ENCODE measurements around the gene HSFY1. TPM values are rescaled to one million over a fixed set of nuclear protein-coding genes. Genes with fewer than 3 reads are reported as not detected.
"Not testable (repeated sequence)": the region's sequence is repeated elsewhere in the genome, so short reads cannot be mapped to it uniquely, and the experiment has no call there.

HSFY1 gene
- not detected in 2 replicates for total RNA-seq (2016; rRNA removed; fragmentation: Illumina TruSeq; extraction: Trizol)
- total RNA-seq (2016; cell fraction: cytosol; rRNA removed; fragmentation: Illumina TruSeq; extraction: Trizol; ENCODE audit: low read depth) = not detected in 2 replicates
- not detected in 2 replicates for total RNA-seq (2016; cell fraction: insoluble cytoplasmic fraction; rRNA removed; fragmentation: Illumina TruSeq; extraction: Trizol)
- not detected in 2 replicates for total RNA-seq (2016; cell fraction: membrane; rRNA removed; fragmentation: Illumina TruSeq; extraction: Trizol)
- not detected in 2 replicates for total RNA-seq (2016; cell fraction: nucleus; rRNA removed; fragmentation: Illumina TruSeq; extraction: Trizol)
- not detected in 2 replicates for polyA plus RNA-seq (2011; rRNA removed)
- not detected in 2 replicates for polyA plus RNA-seq (2011; cell fraction: cytosol; rRNA removed)
- not detected in 2 replicates for polyA plus RNA-seq (2011; cell fraction: nucleus; rRNA removed)
- not detected in 2 replicates for polyA plus RNA-seq (2012)
- polyA plus RNA-seq (2016; cell fraction: cytosol; fragmentation: Illumina TruSeq; extraction: Trizol; ENCODE audit: low read depth) = not detected in 2 replicates
- not detected in 2 replicates for polyA plus RNA-seq (2016; cell fraction: insoluble cytoplasmic fraction; fragmentation: Illumina TruSeq; extraction: Trizol; ENCODE audit: low read depth)
- polyA plus RNA-seq (2016; cell fraction: membrane; fragmentation: Illumina TruSeq; extraction: Trizol; ENCODE audit: low read depth) = not detected in 2 replicates
- polyA plus RNA-seq (2016; cell fraction: nucleus; fragmentation: Illumina TruSeq; extraction: Trizol; ENCODE audit: insufficient read depth, low read depth) = not detected in 2 replicates
- not detected in 2 replicates for polyA minus RNA-seq (2011; rRNA and poly(A)+ RNA removed; ENCODE audit: low replicate concordance)
- not detected in 2 replicates for polyA minus RNA-seq (2011; cell fraction: cytosol; rRNA and poly(A)+ RNA removed)
- polyA minus RNA-seq (2011; cell fraction: nucleus; rRNA and poly(A)+ RNA removed) = not detected in 2 replicates
- not detected for Bru-seq, nascent RNA
- BruChase-seq, experiment 1, labeled RNA remaining after a 6-hour chase = not detected
- not detected for BruChase-seq, experiment 2, labeled RNA remaining after a 2-hour chase
- long read RNA-seq, experiment 1 = 0 reads
- long read RNA-seq, experiment 2 = 0 reads

- intact Hi-C loops (cut with micrococcal nuclease; ENCODE audit: unreplicated experiment); FAIRE-seq; H3K9ac ChIP-seq (ENCODE audit: insufficient read depth, low read depth, low read length); H3K9me3 ChIP-seq (ENCODE audit: low read length); H3K27ac ChIP-seq (ENCODE audit: extremely low read length, insufficient read depth, low read length); H3K4me1 ChIP-seq (ENCODE audit: insufficient read depth, low read length); ATAC-seq; CTCF ChIA-PET (ENCODE audit: low intra/inter-chr PET ratio, low total read pairs); POLR2A ChIA-PET; H3K4me2 ChIP-seq (ENCODE audit: low read depth, low read length); DNase-seq (ENCODE audit: low spot score); H4K20me1 ChIP-seq (ENCODE audit: insufficient read depth, low read length); in situ Hi-C loops (cut with HindIII; ENCODE audit: extremely low pct_ligation_motif_present, low pct_unique_long_range_greater_than_20kb); H3K4me3 ChIP-seq (replicated peaks in 1 of 3; ENCODE audit: insufficient read depth in 1 of 3, low read depth in 2 of 3, low read length in 3 of 3); H2AFZ ChIP-seq (ENCODE audit: low read length); H3K36me3 ChIP-seq (replicated peaks in 1 of 2; ENCODE audit: control insufficient read depth in 1 of 2, insufficient read depth in 2 of 2, low read length in 2 of 2); H3K27me3 ChIP-seq (ENCODE audit: control insufficient read depth in 1 of 2, insufficient read depth in 2 of 2, low read length in 2 of 2); H3K79me2 ChIP-seq (ENCODE audit: insufficient read depth, low read length); BruUV-seq (replicated peaks): not testable (repeated sequence)
- WGBS (ENCODE audit: low lambda C conversion rate) = no CpG with 5 or more reads among the region's 1 CpG
Observed at GRCh38 chrY:18546420-18546819, at the start of gene HSFY1. TSS of gene HSFY1 (plus strand) at chrY:18546720. CDS start at chrY:18546788, 68 bp downstream.

GRCh38 chrY:18504266-18504665 is 42.3 kb upstream of the HSFY1 start:
- DNase-seq (ENCODE audit: low spot score); H3K4me1 ChIP-seq (ENCODE audit: insufficient read depth, low read length); H3K4me2 ChIP-seq (ENCODE audit: low read depth, low read length); H3K27ac ChIP-seq (ENCODE audit: extremely low read length, insufficient read depth, low read length); H3K27me3 ChIP-seq (ENCODE audit: control insufficient read depth in 1 of 2, insufficient read depth in 2 of 2, low read length in 2 of 2); CTCF ChIA-PET (ENCODE audit: low intra/inter-chr PET ratio, low total read pairs); in situ Hi-C loops (cut with HindIII; ENCODE audit: extremely low pct_ligation_motif_present, low pct_unique_long_range_greater_than_20kb); intact Hi-C loops (cut with micrococcal nuclease; ENCODE audit: unreplicated experiment); POLR2A ChIA-PET; H3K4me3 ChIP-seq (replicated peaks in 1 of 3; ENCODE audit: insufficient read depth in 1 of 3, low read depth in 2 of 3, low read length in 3 of 3); FAIRE-seq; H2AFZ ChIP-seq (ENCODE audit: low read length); ATAC-seq; H3K36me3 ChIP-seq (replicated peaks in 1 of 2; ENCODE audit: control insufficient read depth in 1 of 2, insufficient read depth in 2 of 2, low read length in 2 of 2); H3K9me3 ChIP-seq (ENCODE audit: low read length); H3K9ac ChIP-seq (ENCODE audit: insufficient read depth, low read depth, low read length); H3K79me2 ChIP-seq (ENCODE audit: insufficient read depth, low read length); H4K20me1 ChIP-seq (ENCODE audit: insufficient read depth, low read length); BruUV-seq (replicated peaks): not testable (repeated sequence)
- WGBS (ENCODE audit: low lambda C conversion rate) = no CpG with 5 or more reads among the region's 5 CpGs

- H3K27ac ChIP-seq (ENCODE audit: extremely low read length, insufficient read depth, low read length); intact Hi-C loops (cut with micrococcal nuclease; ENCODE audit: unreplicated experiment); H2AFZ ChIP-seq (ENCODE audit: low read length); CTCF ChIA-PET (ENCODE audit: low intra/inter-chr PET ratio, low total read pairs); H3K36me3 ChIP-seq (replicated peaks in 1 of 2; ENCODE audit: control insufficient read depth in 1 of 2, insufficient read depth in 2 of 2, low read length in 2 of 2); POLR2A ChIA-PET; in situ Hi-C loops (cut with HindIII; ENCODE audit: extremely low pct_ligation_motif_present, low pct_unique_long_range_greater_than_20kb); H3K4me2 ChIP-seq (ENCODE audit: low read depth, low read length); H3K4me1 ChIP-seq (ENCODE audit: insufficient read depth, low read length); H3K9me3 ChIP-seq (ENCODE audit: low read length); BruUV-seq (replicated peaks); H3K9ac ChIP-seq (ENCODE audit: insufficient read depth, low read depth, low read length); H4K20me1 ChIP-seq (ENCODE audit: insufficient read depth, low read length); H3K4me3 ChIP-seq (replicated peaks in 1 of 3; ENCODE audit: insufficient read depth in 1 of 3, low read depth in 2 of 3, low read length in 3 of 3); H3K27me3 ChIP-seq (ENCODE audit: control insufficient read depth in 1 of 2, insufficient read depth in 2 of 2, low read length in 2 of 2); ATAC-seq; FAIRE-seq; DNase-seq (ENCODE audit: low spot score); H3K79me2 ChIP-seq (ENCODE audit: insufficient read depth, low read length): not testable (repeated sequence)
- no CpG with 5 or more reads among the region's 2 CpGs for WGBS (ENCODE audit: low lambda C conversion rate)
Observed at GRCh38 chrY:18530995-18531655, 15.4 kb upstream of the HSFY1 start.

GRCh38 chrY:18538952-18539351 is 7.6 kb upstream of the HSFY1 start:
- POLR2A ChIA-PET; H3K27ac ChIP-seq (ENCODE audit: extremely low read length, insufficient read depth, low read length); H3K9ac ChIP-seq (ENCODE audit: insufficient read depth, low read depth, low read length); DNase-seq (ENCODE audit: low spot score); H3K27me3 ChIP-seq (ENCODE audit: control insufficient read depth in 1 of 2, insufficient read depth in 2 of 2, low read length in 2 of 2); H4K20me1 ChIP-seq (ENCODE audit: insufficient read depth, low read length); H3K4me1 ChIP-seq (ENCODE audit: insufficient read depth, low read length); H2AFZ ChIP-seq (ENCODE audit: low read length); H3K79me2 ChIP-seq (ENCODE audit: insufficient read depth, low read length); H3K4me3 ChIP-seq (replicated peaks in 1 of 3; ENCODE audit: insufficient read depth in 1 of 3, low read depth in 2 of 3, low read length in 3 of 3); CTCF ChIA-PET (ENCODE audit: low intra/inter-chr PET ratio, low total read pairs); ATAC-seq; BruUV-seq (replicated peaks); H3K4me2 ChIP-seq (ENCODE audit: low read depth, low read length); H3K36me3 ChIP-seq (replicated peaks in 1 of 2; ENCODE audit: control insufficient read depth in 1 of 2, insufficient read depth in 2 of 2, low read length in 2 of 2); FAIRE-seq; H3K9me3 ChIP-seq (ENCODE audit: low read length); in situ Hi-C loops (cut with HindIII; ENCODE audit: extremely low pct_ligation_motif_present, low pct_unique_long_range_greater_than_20kb); intact Hi-C loops (cut with micrococcal nuclease; ENCODE audit: unreplicated experiment): not testable (repeated sequence)
- no CpG with 5 or more reads among the region's 1 CpG for WGBS (ENCODE audit: low lambda C conversion rate)

Data from HepG2 (cell line).